Stomach (tissue), 9 donors: ENCODE data around the gene PPP2R3A. TPM values are rescaled to one million over a fixed set of nuclear protein-coding genes. Genes with fewer than 3 reads are reported as not detected.
A peak's percentile ranks its signal among the peaks of the same experiment; 100 is the strongest.
"Not testable (repeated sequence)": the region's sequence is repeated elsewhere in the genome, so short reads cannot be mapped to it uniquely, and the experiment has no call there.

ENCODE experiments used
- DNase-seq, 2 donors: peaks; one replicate each; pipeline versions ENCODE4 v3.0.0 to v3.0.0-alpha.2; 2013 to 2019
- H3K27ac ChIP-seq, 5 donors: fragments of 200-600 bp in 4 of 5; sonication (generic) in 4 of 5; one replicate each; pipeline ENCODE4 v1.5.1; 2013 to 2019; ENCODE audit warnings: mild to moderate bottlenecking in 1 of 5, moderate library complexity in 1 of 5
- H3K27me3 ChIP-seq, 3 donors: fragments of 200-600 bp; sonication (generic); one replicate each; pipeline ENCODE4 v1.5.1; 2017 to 2019; ENCODE audit warnings: mixed run types in 1 of 3
- H3K36me3 ChIP-seq, 4 donors: fragments of 200-600 bp; sonication (generic); 1 replicate in 3 of 4; 2 replicates in 1 of 4; pipeline ENCODE4 v1.5.1; 2016 to 2019
- H3K4me1 ChIP-seq, 4 donors: fragments of 200-600 bp; sonication (generic); one replicate each; pipeline ENCODE4 v1.5.1; 2016 to 2019
- H3K4me3 ChIP-seq, 4 donors: fragments of 200-600 bp; sonication (generic) in 3 of 4; one replicate each; pipeline ENCODE4 v1.5.1; 2016 to 2019; ENCODE audit warnings: mild to moderate bottlenecking in 1 of 4
- H3K9me3 ChIP-seq, 4 donors: fragments of 200-600 bp; sonication (generic); one replicate each; pipeline ENCODE4 v1.5.1; 2016 to 2019
- CTCF ChIP-seq, 7 experiments: fragments of 450-650 bp in 4 of 7; fragments of 200-600 bp in 3 of 7; sonication (generic) in 3 of 7; IDR thresholded peaks; one replicate each; pipeline ENCODE4 v1.5.1; 2016 to 2019; ENCODE audit warnings: antibody characterized with exemption in 7 of 7, control low read depth in 2 of 7, mild to moderate bottlenecking in 1 of 7
- EP300 ChIP-seq: sonication (generic); formaldehyde crosslinking; IDR thresholded peaks from one replicate; pipeline ENCODE4 v1.6.1; 2017; ENCODE audit warnings: antibody characterized with exemption
- POLR2A ChIP-seq, 4 donors: fragments of 450-650 bp; IDR thresholded peaks; one replicate each; pipeline ENCODE4 v1.6.1; 2016; ENCODE audit warnings: antibody characterized with exemption in 4 of 4, control low read depth in 2 of 4, mild to moderate bottlenecking in 1 of 4, moderate library complexity in 1 of 4
- POLR2AphosphoS5 ChIP-seq, 3 donors: sonication (generic); formaldehyde crosslinking; IDR thresholded peaks; one replicate each; pipeline ENCODE4 v1.6.1; 2016; ENCODE audit warnings: antibody characterized with exemption in 3 of 3
- WGBS, 5 donors: extraction: QIAGEN DNeasy Blood & Tissue Kit in 3 of 5; methylation state at CpG; one replicate each; pipeline versions ENCODE4 v1.1.5 to v1.1.7; 2013 to 2018; 5-methylcytosine and 5-hydroxymethylcytosine counted together
- intact Hi-C: fragments of 100-400 bp; cut with DNase I; formaldehyde crosslinking; loops from one replicate; pipeline ENCODE4 v1.15.1; 2023; ENCODE audit warnings: low total_unique reads
- polyA plus RNA-seq, 3 donors: library from polyadenylated mRNA; stranded (reverse); fragments of 200-250 nt; gene quantifications; one replicate each; pipeline ENCODE4 v1.2.3, GENCODE V29; 2013
- total RNA-seq, 5 donors: library from RNA; depleted of rRNA; stranded (reverse); fragments of >200 nt; gene quantifications; one replicate each; pipeline versions ENCODE4 v1.1.0 to v1.2.3, GENCODE V29; 2014 to 2016
- donor health status: healthy with polysubstance abuse.
- donor health status: Bipolar disorder and iron deficiency.
- donor health status: healthy.

PPP2R3A gene
- total and polyA plus RNA-seq, 8 donors, result 2.8 to 51.8 (median 19.2) TPM

- DNase-seq, result no peak
- Histone ChIP-seq H3K9me3 (no peaks in the 10 kb centered on the region), H3K4me3 (no peak overlapping the region), H3K27ac (no peak overlapping the region), H3K4me1 (peaks cover 0 to 18% (median 3%) of the 10 kb centered on the region in 4 donors), H3K36me3 (no peaks in the 10 kb centered on the region), H3K27me3 (no peaks in the 10 kb centered on the region)
- intact Hi-C loops, result no loop called here
- TF ChIP-seq EP300 (no peak), CTCF (IDR thresholded peaks at IDR 0.05) (no peak), POLR2AphosphoS5 (IDR thresholded peaks at IDR 0.05) (no peak), POLR2A (IDR thresholded peaks at IDR 0.05) (no peak)
- WGBS, 5 donors, result 81 to 90% (median 86%) methylated on average over 3 of the region's 3 CpGs
These were observed 38.9 kb upstream of the PPP2R3A start for GRCh38 chr3:135926664-135927063.

- Histone ChIP-seq H3K4me1 (peaks cover 0 to 18% (median 3%) of the 10 kb centered on the region in 4 donors), H3K27ac (no peak overlapping the region), H3K9me3 (no peaks in the 10 kb centered on the region), H3K4me3 (no peak overlapping the region), H3K36me3 (no peaks in the 10 kb centered on the region), H3K27me3 (no peaks in the 10 kb centered on the region)
- 70 to 83% (median 78%) methylated on average over 1 of the region's 1 CpG for WGBS, 5 donors
- no peak for TF ChIP-seq POLR2AphosphoS5 (IDR thresholded peaks at IDR 0.05)
- no peak for TF ChIP-seq EP300
- no peak for TF ChIP-seq CTCF (IDR thresholded peaks at IDR 0.05)
- TF ChIP-seq POLR2A (IDR thresholded peaks at IDR 0.05), result no peak
- no peak for DNase-seq
- intact Hi-C loops, result no loop called here
These were observed 38.4 kb upstream of the PPP2R3A start for GRCh38 chr3:135927155-135927554.

DNA sequence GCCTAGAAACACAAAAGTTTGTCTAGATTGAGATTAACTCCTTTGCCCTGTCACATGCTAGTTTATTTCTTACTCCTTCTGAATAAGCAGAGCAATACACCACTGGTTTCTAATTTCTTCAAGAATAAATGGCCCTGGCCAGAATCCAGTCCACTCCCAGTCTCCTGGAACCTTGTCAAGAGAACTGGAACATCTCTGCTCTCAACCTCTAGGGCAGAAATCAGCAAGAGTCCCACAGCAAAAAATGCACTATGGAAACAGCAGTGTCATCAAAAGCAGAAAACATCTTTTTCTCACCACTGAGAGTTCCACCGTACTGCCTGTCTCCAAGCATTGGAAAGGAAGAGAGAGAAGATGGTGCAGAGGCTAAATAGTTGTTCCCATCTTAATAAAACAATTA, 35.9 kb upstream of the PPP2R3A start:
- Histone ChIP-seq H3K9me3 (no peaks in the 10 kb centered on the region), H3K36me3 (no peaks in the 10 kb centered on the region), H3K4me3 (no peak overlapping the region), H3K4me1 (peaks cover 0 to 18% (median 3%) of the 10 kb centered on the region in 4 donors), H3K27me3 (no peaks in the 10 kb centered on the region), H3K27ac (no peak overlapping the region)
- no peak for TF ChIP-seq POLR2AphosphoS5 (IDR thresholded peaks at IDR 0.05)
- TF ChIP-seq CTCF (IDR thresholded peaks at IDR 0.05), result no peak
- no peak for TF ChIP-seq EP300
- no peak for TF ChIP-seq POLR2A (IDR thresholded peaks at IDR 0.05)
- peak in 1 of 2 donors; percentile 75 for DNase-seq
- intact Hi-C loops, result no loop called here
- 56 to 80% (median 72%) methylated on average over 1 of the region's 1 CpG for WGBS, 5 donors

DNA sequence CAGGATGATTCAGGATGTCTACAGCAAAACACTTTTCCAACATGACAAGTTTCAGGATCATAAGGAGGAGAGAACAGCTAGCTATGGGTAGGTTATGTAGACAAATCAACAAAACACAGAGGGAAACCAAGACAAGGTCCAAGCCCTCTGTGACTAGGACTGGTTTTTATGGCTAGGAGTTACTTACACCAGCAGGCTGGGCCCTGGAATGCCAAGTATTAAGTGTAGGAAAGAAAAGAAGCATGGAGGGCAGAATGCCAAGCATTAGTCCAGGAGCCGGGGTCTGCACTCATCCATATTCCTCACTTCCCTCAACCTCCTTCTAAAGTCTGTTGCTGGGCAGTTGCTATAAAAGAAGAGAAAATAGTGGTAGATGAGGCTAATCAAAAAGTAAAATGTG, 35.3 kb upstream of the PPP2R3A start:
- H3K27ac ChIP-seq, result no peak overlapping the region
- peaks cover 0 to 18% (median 3%) of the 10 kb centered on the region in 4 donors for H3K4me1 ChIP-seq
- no peak overlapping the region for H3K4me3 ChIP-seq
- TF ChIP-seq POLR2AphosphoS5 (IDR thresholded peaks at IDR 0.05), result no peak
- TF ChIP-seq POLR2A (IDR thresholded peaks at IDR 0.05), result no peak
- TF ChIP-seq EP300, result no peak
- no peak for TF ChIP-seq CTCF (IDR thresholded peaks at IDR 0.05)
- no peak for DNase-seq
- H3K27me3 ChIP-seq, result no peaks in the 10 kb centered on the region
- no peaks in the 10 kb centered on the region for H3K36me3 ChIP-seq
- intact Hi-C loops, result no loop called here
- 48 to 95% (median 73%) methylated on average over 1 of the region's 1 CpG for WGBS, 5 donors
- no peaks in the 10 kb centered on the region for H3K9me3 ChIP-seq

DNA sequence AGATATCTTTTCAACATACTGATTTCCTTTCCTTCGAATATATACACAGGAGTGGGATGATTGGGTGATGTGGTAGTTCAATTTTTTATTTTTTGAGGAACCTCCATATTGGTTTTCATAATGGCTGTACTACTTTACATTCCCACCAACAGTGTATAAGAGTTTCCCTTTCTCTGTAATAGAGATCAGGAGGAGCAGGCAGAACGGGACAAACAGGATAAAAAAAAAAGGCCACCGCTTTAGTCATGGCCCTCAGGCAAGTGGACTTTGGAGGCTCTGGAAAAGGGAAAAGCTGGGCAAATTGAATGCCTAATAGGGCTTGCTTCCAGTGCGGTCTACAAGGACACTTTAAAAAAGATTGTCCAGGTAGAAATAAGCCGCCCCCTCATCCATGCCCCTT, 30.4 kb upstream of the PPP2R3A start:
- DNase-seq, H3K27ac ChIP-seq, intact Hi-C loops, H3K4me3 ChIP-seq, H3K4me1 ChIP-seq, H3K27me3 ChIP-seq, H3K9me3 ChIP-seq, H3K36me3 ChIP-seq: not testable (repeated sequence)
- WGBS, 5 donors, result 86 to 91% (median 89%) methylated on average over 5 of the region's 5 CpGs

- DNase-seq, H3K27me3 ChIP-seq, H3K4me1 ChIP-seq, H3K9me3 ChIP-seq, intact Hi-C loops, H3K27ac ChIP-seq, H3K36me3 ChIP-seq, H3K4me3 ChIP-seq: not testable (repeated sequence)
- 79 to 98% (median 95%) methylated on average over 1 of the region's 1 CpG for WGBS, 5 donors
These were observed 27.8 kb upstream of the PPP2R3A start for GRCh38 chr3:135937766-135938165.
